Retina (tissue), 1 donor: ENCODE results near the gene SLC39A11.
"Not testable (repeated sequence)": the region's sequence is repeated elsewhere in the genome, so short reads cannot be mapped to it uniquely, and the experiment has no call there.

Experiments used
- DNase-seq: peaks from one replicate; pipeline ENCODE4 v3.0.0-alpha.2; 2016

Gene SLC39A11

DNA sequence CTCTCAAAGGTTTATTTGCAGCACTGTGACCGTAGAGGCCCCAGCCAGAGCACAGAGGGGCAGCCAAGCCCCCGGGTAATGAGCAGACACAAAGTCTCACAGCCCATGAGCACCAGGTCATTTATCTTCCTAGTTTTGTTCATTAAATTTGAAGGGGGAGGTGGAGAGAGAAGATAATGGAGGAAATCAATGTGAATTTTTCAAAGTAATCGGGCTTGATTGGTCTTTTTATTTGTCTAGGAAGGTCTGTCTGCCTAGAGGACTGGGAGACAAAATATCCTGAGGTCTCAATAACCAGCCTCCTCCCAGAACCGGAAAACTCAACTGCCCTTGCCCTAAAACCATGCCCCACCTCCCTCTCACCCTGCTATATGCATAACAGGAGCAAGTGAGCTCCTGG lies 189.0 kb downstream of the SLC39A11 start:
- peak; percentile 46 for DNase-seq

DNA sequence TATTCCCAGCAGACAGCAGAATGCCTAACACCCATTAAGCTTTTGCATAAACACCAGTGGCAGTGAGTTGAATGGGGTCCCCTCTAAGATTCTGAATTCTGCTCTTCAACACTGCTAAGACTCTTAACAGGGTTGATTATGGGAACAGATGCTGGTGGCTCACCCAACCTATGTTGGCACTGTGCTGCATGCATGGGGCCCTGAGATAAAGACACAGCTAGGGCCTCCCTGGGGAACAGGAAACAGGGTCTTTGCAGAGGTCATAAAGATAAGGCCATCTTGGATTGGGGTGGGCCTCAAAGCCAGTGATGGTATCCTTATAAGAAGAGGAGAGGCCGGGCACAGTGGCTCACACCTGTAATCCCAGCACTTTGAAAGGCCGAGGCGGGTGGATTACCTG lies 190.8 kb downstream of the SLC39A11 start:
- DNase-seq: no peak

DNA sequence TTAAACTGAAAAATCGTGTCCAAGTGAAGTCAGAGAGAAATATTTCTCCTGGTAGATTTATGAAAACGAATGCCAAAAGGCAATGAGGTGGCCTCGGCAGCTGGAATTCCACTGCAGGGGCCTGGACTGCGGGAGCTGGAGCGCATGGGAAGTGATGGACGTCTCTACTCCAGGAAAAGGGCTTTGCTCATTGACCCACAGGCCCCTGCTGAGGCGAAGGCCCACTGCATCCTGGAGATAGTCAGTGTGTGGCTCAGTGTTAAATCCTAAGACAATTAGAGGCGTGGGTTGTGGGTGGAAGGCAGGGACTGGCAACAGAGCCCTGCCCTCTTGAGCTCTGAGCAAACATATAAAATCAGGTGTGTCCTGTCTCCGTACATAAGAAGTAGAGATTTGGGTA lies 191.4 kb downstream of the SLC39A11 start:
- DNase-seq: peak; percentile 47

DNA sequence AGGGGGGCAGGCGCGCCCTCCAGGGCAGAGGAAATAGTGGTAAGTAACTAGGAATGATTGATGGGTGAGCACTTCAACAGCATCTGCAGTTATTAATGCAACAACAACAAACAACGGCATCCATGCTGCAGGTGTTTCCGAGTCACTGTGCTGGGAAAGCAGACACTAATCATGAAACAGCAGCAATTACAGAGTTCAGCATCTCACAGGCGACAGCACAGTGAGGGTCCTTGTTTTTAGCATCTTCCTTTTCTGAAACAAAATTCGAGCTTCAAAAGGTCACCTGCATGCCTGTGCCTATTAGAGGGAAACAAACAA lies 191.9 kb downstream of the SLC39A11 start:
- DNase-seq: peak; percentile 14

DNA sequence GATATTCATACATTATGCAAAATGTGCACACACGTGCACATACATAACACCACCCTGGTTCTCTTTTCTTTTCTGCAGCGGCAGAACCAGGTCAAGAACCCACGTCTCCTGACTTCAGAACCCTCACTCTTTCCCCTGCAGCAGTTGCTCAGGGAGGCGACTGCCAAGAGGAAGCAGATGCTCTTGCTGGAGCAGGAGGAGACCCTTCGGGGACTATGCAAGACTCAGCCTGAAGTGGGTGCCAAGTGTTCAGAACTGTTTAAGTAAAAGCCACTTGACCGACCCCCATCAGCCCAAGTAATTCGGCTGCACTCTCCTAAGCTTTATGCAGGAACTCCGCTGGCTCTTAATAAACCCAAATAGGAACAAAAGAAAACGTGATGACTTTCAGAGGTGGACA lies 193.8 kb downstream of the SLC39A11 start:
- DNase-seq: no peak

DNA sequence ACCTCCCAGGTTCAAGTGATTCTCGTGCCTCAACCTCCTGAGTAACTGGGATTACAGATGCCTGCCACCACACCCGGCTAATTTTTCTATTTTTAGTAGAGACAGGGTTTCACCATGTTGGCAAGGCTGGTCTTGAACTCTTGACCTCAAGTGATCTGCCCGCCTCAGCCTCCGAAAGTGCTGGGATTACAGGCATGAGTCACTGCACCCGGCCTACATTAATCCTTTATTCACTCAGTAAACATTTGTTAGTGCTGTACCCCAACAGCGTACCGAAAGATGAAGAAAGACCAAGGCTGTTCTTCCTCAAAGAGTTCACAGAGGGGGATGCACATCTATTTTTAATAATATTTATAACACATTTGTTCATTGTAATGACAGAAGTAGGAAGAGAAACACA lies 196.2 kb downstream of the SLC39A11 start:
- DNase-seq: not testable (repeated sequence)

DNA sequence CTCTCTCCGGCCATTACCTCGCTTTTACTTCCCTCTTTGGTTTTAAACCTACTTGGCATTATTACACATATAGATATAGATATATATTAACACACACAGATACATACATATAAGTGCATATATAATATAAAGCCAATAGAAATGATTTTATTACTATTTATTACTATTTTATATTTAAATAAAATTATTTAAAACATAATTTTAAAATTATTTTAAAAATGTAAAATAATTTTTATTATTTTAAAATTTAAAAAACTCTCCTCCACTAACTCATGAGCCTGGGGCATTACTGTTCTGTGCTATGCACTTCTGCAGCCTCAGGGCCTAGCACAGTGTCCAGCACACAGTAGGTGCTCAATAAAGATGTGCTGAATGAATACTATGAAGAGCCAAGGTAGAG lies 200.9 kb downstream of the SLC39A11 start:
- DNase-seq: no peak

DNA sequence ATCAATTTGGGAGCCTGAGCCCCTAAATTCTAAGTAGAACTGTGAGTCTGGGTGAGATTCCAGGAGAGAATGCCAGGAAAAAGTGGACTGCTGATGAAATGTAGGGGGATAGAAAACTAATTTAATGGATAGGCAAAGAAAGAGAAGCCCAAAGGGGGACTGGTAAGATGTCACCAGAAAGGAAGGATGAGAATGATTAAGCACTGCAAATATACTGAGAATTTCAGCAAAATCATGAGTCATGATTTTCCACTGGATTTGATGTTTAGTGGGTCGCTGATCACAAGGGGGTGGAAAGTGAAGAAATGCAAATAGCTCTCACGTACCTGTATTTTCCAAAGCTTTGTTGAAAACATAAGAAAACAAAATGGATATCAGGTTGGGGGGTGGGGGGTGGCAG lies 201.8 kb downstream of the SLC39A11 start:
- no peak for DNase-seq

DNA sequence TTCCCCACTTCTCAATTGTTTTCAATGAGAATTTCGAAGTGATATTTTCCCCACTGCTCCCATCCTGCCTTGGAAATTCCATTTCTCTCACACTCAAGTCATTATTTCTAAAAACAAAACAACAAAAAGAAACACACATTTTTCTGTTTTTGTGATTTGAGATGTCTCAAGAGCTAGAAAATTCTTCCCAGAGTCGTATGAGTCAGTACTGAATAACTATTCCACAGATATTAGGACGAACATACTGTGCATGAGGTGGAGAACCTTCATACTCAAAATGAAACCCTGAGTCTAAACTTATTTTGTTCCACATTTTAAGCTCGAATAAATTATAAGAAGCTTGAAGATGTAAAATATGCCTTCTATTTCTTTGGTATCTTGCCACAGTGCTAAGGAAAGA lies 204.6 kb downstream of the SLC39A11 start:
- DNase-seq: no peak

DNA sequence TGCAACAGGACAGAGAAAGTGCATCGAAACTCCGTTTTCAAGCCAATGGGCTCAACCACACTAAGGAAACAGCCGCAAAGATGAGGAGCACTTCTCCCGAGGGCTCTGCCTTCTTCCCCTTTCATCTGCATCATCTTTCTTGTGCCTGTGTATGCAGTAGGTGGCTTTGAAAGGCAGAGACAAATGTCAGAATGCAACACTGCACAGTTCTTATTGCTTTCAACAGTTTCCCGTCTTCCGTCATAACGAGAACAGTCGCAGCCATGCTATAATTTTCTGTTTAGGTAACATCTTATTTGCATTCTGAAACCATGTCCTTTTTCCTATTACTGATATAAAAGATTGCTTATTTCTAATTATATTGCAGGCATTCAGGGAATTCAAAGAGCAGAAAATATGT lies 205.2 kb downstream of the SLC39A11 start:
- DNase-seq: no peak

DNA sequence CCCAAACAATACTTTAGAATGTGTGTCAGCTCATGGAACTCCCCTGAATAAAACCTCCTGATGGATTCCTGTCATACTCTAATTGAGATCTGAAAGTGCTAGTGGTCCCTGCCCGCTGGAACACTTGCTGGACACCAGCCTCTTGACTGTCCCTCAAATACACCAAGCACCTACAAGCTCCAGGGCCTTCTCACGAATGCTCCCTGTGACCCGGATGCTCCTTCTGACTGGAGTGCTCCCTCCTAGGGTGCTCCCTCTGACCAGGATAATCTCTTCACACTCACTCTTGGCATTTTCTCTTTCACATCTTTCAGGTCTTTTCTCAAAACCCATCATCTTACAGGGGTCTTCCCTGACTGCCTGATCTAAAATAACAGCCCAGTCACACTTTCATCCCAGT lies 205.9 kb downstream of the SLC39A11 start:
- DNase-seq: no peak

DNA sequence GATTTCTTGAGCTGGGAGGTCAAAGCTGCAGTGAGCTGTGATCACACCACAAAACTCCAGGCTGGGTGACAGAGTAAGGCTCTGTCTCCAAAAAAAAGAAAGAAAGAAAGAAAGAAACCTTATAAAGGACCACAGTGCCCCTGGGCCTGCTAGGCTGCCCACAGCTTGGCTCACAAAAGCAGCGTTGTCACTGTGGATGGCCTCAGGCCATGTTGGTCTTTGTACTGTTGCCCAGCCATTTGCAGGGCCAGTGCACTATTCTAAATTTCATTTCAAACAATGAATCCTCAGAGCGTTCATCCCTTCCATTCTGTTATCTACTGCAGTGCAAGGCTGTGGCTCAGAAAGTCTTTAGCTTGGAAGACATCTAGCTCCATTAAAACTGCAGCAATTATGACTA lies 208.4 kb downstream of the SLC39A11 start:
- DNase-seq: no peak

DNA sequence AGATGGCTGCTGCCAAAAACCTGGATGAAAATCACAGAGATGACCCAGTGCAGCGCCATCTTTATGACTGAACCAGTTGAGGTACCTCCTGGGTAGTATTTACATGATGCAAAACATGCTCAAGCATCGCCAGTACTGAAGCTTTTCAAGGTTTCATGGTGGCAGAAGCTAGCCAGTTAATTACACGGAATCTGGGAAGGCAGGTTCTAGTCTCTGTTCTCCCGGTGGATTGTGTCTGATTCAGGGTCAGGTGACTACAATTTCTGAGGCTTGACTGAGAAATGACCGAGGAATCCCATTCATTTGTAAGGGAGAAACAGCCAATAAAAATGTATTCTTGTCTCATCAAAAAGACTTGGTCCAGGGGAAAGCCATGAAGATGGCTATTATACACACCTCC lies 209.1 kb downstream of the SLC39A11 start:
- no peak for DNase-seq

DNA sequence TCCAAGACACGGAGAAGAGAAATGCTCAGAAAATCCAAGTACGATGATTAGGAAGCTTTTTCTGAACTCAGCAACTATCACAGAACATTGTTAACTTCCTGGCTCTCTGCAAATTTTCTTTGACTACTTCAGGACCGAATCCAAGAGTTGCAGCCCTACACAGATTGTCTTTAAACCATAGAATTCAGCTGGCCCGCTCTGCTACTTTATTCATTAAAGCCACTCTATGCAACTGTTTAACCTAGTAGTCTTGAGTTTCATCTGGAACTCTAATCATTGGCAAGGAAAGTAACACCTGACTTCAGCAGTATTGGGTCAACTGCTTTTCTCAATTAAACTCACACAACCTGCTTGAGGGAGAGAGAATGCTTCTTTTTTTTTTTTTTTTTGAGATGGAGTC lies 210.1 kb downstream of the SLC39A11 start:
- no peak for DNase-seq

DNA sequence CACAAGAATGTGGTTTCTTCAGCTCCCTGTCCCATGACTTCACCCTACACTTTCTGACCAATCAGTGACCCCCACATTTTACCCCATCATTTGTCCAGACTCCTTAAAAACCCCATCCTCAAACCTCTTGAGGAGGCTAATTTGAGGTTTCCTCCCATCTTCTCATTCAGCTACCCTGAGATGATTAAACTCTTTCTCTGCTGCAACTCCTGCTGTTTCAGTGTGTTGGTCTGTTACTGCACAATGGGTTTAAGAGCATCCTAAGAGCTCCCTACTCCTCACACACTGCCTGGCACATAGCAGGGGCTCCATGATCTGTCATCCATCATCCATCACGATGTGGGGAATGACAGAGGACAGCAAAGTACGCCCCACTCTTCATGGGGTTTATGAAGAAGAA lies 212.6 kb downstream of the SLC39A11 start:
- DNase-seq: no peak

DNA sequence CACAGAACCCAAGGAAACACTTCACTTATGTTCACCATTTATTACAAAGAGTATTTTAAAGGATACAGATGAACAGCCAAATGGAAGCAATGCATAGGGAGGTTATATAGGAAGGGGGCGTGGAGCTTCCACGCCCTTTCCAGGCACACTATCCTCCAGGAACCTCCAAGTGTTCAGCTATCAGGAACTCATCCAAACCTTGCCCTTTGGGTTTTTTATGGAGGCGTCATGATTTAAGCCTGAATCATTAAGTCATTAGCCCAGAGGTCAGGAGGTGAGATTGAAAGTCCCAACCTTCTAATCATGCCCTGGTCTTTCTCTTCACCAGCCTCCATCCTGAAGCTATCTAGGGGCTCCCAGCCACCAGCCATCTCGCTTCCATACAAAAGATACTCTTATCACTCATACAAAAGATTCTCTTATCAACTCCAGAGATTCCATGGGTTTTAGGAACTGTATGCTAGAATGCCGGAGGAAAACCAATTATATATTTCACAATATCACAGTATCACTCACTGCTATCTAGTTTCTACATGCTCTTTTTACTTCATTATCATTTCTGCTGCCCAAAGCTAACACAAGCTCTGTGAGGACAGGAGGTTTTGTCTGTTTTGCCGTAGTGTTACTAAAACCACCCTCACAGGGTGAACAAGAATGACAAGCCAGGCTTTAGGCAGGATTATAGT lies 213.4 kb downstream of the SLC39A11 start:
- DNase-seq: no peak

DNA sequence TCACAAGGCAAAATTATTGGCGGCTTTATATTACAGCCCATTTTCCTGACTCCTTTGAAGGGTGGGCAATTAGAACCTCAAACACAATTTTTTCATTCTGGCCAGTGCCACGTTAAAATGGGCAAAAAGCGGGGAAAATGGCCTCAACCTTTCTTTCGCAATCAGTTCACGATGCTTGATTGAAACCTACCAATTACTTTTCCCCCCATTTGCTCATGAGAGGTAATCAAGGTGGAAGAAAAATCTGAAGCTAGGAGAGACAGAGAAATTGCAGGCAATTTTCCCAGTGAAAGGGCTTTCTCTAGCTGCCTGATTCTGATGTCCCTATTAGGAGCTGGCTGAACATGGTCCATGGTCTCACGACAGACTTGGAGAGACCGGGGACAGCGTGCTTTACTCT lies 215.1 kb downstream of the SLC39A11 start:
- no peak for DNase-seq

DNA sequence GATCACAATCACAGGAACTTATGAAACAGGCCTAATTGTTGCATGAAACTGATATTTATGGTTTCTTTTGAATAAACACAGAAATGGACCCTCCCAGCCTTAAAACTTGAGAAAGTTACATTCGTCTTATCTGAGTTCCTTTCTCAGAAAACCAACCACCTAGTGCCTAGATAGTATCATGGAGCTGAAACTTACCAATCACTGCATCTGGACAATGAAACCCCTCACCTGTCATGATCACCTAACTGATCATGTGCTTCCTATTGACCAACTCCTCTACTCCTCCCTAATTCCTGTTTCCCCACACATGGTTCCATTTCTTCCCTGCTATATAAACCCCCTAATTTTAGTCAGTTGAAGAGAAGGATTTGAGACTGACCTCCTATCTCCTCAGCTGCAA lies 216.1 kb downstream of the SLC39A11 start:
- no peak for DNase-seq

DNA sequence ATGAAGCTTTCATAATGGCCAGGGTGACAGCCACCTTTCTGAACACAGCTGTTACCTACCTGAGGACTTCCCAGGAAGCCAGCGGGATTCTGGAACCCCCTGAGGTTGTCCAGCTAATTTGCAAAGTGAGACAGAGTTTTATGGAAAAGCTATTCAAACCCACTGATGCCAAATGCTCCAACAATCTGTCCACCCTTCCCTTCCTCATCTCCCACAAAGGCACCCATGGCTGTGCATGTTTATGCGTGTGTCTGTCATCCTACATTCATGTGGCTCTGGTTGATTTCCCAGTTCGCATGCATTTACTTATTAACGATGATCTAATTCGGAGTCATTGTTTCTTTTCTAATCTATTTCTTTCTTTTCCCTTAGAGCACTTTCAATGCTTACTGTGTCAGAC lies 217.1 kb downstream of the SLC39A11 start:
- no peak for DNase-seq

DNA sequence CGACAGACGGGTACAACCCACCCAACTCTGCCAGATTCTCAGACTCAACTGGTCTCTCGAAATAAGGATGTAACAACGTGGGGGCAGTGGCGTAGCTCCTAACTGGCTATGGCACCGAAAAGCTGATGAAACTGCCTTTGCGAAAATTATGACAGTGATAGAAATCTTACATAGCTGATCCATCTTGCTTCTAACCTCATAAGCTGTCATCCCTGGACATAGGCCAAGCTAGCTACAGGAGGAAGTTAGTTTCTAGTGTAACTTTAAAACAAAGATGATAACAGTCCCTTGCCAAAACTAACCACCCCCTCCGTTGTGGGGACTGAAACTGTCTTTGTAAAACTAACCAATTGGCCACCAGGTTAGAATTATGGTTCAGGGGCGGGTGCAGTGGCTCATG lies 220.1 kb downstream of the SLC39A11 start:
- no peak for DNase-seq

DNA sequence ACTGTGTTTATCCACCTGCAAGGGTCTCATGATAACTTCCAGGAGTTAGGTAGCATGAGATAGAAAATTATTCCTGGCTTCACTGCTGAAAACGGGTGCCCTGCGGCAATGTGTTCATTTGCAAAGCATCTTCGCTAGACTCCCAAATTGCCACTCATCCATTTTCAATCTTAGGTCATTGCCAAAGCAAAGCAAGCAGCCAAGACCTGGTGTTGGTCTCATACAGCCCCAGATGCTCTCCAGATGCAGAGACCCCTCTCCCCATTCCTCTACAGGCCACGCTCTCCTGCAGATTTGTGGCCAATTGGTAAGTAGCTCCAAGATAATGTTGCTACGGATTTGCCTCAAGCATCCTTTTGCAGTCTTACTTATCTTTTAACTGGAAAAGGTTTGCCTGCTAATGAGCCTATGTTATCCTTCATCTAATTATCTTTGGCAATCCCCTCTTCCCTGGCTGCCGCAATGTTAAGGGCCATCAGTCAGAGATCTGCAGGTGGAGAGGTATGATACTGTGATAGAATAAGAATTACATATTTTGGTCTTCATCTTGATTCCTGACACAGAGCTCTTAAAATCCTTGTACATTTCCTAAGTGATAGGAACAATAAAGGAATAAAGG lies 222.0 kb downstream of the SLC39A11 start:
- no peak for DNase-seq

DNA sequence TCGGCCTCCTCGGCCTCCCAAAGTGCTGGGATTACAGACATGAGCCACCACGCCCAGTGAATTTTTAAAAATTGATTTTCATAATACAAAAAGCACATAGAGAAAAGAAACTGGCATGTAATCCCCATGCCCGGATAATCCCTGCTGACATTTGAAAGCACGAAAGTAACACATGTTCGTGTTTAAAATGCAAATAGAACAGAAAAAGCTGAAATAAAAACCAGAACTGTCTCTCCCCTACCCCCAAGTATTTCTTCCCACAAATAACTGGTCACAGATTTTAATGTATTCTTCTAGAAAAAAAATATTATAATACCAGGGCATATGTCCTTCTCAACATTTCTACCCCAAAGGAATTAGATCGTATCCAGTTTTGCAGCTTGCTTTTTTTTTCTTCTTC lies 222.9 kb downstream of the SLC39A11 start:
- no peak for DNase-seq

DNA sequence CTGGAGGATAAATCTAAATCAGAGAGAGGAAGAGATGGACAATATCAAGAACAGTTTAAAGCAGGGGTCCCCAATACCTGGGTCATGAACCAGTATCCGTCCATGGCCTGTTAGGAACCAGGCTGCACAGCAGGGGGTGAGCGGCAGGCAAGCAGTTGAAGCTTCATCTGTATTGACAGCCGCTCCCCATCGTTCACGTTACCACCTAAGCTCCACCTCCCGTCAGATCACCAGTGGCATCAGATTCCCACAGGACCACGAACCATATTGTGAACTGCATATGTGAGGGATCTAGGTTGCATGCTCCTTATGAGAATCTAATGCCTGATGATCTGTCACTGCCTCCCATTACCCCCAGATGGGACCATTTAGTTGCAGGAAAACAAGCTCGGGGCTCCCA lies 226.5 kb downstream of the SLC39A11 start:
- DNase-seq: no peak

DNA sequence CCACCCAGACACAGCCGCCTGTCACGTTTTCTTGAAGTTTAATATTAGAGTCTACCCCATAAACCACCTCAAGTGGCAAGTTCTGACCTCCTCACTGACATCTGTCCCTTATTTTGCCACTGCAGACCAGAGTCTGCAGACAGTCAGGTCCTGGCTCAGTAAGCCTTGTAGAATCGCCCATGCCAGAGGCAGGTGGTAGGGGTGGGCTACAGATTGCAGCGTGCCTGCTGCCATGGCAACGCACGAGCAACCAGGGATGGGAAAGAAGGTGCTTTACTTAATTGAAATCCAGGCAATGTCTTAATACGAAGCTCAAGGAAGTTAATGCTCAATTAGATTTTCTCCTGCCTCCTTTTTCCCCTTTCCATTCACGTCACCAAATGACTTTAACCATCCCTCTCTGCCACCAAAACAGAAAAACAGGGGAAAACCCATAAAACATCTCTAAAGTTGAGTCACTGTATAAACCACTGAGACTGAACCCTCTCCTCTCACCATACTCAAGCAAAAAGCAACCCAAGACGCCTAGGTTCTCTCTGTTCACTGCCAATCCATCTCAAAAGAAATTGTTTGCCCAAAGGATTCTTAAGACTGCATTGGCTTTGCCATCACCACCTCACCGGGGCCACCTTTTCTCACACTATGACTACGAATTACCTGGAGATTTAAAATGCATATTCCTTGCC lies 228.8 kb downstream of the SLC39A11 start:
- DNase-seq: peak; percentile 16
